HG03025 (cell line): ENCODE data around the gene UNC5B.

ENCODE experiments used
- ATAC-seq: cut with Tn5 transposase; IDR thresholded peaks from one replicate; pipeline ENCODE4 v1.9.1; 2021; ENCODE audit warnings: mild to moderate bottlenecking, moderate library complexity; ENCODE audit not compliant: unreplicated experiment, low FRiP score

Gene UNC5B

DNA sequence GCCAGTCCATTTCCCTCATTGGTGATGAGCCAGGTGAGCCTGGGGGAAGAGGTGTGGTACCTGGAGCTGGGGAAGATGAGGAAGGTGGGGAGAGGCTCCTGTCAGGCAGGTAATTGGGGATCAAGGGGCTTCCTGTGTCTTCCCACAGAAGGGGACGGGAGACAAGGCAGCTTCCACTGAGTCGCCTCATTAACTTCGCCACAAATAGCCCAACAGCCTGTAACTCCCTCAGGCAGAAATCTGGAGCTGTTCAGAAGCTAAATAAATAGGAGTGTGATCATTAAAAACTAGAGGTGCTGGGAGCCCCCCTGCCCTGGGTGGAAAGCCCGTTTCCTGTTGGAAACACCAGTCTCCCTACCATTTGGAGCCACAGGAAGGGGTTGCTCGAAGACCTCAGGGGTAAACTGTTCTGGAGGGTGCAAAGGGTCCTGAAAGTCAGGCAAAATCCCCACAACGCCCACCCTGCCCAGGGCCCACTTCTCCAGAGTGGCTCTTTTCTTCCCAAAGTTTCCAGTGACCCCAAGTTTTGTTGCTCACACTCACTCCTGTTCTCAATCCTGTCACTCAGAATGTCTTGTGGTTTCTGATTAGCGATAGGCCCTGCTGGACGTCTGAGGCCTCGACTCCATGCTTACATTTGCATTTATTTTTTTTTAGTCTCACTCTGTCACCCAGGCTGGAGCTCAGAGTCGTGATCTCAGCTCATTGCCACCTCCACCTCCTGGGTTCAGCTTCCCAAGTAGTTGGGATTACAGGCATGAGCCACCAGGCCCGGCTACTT is 25.7 kb downstream of the UNC5B start:
- ATAC-seq: no peak

DNA sequence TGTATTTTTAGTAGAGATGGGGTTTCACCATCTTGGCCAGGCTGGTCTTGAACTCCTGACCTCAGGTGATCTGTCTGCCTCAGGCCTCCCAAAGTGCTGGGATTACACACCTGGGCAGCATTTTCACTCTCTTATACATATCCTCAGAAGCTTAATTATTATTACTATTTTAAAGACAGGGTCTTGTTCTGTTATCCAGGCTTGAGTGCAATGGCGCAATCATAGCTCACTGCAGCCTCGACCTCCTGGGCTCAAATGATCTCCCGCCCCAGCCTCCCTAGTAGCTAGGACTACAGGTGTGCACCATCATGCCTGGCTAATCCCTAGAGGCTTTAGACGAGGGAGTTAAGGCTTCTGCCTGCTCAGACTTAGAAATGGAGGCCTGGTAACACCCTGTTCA is 26.3 kb downstream of the UNC5B start:
- no peak for ATAC-seq

DNA sequence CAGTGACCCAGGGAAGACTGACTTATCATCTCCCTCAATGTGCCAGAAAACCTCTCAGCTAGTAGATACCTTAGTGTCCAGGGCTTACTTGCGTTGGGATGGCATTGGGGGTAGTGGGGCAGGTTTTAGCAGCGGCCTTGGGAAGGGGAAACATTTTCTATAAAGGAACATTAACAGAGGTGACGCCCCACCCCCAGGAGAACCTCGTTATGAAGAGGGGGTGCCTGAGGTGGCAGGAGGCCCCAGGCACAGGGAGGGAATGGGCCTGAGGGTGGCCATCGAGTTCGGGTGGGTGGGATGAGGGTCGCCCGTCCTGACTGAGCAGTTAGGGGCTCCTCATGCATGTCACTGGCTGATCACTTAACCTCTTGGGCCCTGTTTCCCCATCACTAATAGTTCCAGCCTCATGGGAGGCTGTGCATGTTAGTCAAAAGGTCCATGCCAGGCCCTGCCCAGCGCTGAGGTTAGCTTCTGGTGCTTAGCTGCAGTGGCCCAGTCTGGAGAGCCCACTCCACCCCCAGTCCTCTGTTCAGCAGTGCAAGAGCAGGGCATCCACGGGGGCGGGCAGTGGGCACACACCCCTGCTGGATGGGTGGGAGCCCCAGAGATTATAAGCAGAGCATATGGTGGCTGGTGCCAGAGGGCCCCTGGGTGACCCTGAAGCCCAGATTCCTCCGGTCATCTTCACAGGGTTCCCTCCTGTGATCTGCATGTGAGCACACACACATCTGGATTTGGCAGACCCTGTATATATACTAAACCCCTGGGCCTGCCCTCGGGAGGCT is 27.0 kb downstream of the UNC5B start:
- ATAC-seq: no peak

DNA sequence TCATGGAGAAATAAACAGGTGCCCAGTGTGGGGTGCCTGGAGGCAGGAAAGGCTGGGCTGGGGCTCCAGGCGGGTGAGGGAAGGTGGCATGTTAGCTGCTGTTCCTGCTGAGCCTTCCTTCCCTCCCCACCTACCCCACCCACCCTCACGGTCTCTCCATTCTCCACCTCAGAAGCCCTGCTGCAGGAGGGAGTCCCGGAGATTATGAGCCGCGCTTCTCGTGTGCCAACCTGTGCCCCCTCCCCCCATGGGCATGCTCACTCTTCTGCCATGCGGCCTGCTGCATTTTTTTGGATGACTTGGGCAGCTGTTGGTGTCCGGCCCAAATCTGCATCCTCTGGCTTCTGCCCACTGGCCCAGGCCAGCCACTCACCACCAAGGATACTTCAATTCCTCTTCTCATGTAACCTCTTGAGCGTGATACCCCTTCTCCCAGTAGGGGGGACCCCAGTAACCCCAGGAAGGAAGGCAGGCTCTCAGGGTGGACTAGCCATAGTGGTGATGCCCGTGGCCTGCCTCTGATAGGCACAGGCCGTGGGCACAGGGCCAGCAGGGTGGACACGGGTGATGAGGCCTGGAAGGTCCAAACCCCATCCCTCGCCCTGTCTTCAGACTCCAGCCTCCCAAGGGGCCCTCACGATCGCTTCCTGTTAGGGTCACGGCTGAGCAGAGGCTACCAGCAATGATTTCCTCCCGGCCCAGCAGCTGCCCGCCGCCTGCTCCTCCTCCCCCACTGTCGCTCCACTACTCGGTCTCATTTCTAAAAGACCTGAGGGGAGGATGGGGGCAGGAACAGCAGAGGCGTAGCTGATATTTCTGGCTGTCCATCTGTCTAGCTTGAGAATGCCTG is 27.8 kb downstream of the UNC5B start:
- ATAC-seq: no peak

DNA sequence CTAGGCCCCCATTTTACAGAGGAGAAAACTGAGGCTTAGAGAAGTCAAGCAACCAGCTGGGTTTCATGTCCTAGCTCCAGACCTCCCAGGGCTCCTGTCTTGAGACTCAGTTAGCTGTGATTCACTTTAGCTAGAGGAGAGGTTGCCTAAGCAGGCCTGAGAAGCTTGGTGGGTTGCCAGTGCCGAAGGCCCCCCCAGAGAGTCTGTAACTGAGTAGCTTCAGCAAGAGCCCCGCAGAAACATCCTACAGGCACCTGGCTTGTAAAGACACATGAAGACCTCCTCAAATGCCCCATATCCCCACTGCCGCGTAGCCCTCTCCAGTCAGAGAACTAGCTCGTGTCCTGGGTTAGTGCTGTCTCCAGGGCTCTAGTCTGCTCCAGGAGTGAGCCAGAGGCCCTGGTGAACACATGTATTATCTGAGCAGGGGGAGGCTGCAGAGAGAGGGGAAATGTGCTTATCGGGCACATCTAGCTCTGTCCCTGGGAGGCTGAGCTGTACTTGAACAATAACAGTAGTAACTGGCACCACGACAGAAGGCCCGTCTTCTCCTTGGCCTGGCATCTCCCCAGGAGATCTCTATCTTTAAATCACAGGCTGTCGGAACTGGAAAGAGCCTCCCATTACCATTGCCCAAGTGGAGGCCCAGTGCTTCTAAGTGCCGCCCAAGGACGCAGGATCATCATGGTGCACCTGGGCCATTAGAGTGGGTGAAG is 28.9 kb downstream of the UNC5B start:
- no peak for ATAC-seq

DNA sequence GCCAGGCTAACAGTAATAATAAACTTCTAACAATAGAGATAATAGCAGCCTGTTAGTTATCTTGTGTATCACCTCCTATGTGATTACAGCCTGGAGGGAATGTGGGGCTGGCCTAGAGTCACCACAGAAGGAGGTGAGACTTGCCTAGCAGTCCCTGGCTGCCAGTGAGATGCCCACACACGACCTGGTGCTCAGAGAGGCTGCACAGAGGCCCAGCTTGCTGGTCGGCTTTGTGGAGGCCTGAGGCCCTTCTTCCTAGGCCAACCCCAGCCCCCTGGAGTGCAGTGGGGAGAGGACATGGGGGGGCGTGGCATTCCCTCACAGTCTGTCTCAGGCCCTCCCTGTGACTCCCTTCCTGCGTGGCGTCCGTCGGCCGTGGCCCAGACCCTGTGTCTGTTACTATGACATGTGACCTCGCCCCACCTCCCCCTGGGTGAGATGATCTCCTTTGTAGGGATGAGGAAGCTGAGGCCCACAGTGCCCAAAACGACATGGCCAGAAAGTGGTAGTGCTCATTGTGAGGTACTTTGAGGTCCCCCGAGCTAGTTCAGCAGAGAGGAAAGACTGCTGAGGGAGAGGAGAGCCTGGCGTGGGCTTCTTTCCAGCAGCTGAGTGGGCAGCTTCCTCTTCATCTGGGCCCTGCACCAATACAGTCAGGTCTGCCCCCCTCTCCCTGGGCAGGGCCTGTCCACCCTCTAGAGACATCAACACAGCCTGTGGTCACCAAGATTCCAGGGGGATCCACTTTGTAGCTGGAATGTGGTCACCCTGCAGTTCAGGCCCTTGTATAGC is 29.7 kb downstream of the UNC5B start:
- ATAC-seq: no peak

DNA sequence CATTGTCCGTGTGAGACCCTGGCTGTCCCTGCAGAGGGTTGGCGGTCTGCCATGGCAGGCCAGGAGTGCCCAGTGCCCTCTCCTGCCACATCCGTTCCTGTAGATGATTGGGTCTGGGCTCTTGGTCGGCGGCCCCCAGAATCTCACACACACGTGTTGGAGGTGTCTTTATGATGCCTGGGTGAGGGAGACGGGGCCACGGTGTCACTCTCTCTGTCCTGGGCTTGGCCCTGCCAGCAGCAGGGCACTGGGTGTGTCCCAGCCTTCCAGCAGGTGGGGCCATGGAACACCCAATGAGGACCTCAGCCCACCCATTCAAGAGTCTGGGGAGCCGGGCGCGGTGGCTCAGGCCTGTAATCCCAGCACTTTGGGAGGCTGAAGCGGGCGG is 30.2 kb downstream of the UNC5B start:
- ATAC-seq: no peak

DNA sequence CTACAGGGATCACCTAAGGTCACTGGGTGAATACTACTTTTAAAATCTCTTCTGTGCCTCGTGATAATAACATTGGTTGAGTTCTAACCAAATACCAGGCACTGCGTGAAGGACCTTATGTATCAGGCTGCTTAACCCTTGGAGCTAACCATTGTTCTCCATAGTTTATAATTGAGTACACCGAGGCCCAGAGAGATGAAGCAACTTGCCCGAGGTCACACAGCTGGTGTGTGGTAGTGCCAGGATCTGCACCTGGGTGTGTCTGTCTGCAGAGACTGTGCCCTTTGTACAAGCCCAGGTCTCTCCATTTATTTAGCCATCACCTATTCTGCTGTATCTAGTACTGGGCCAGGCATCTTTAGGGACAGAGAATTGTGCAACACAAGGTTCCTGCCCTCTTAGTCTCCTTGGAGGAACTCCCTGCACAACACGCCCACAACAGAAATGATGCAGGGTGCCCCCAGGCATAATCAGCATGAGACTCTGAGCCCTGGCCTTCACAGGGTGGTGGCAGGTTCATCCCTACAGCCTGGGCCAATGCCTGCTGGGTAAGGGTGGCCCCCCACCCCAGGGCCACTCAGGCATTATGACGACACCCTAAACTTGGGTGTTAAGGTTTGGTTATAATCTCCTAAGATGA is 31.5 kb downstream of the UNC5B start:
- ATAC-seq: no peak

DNA sequence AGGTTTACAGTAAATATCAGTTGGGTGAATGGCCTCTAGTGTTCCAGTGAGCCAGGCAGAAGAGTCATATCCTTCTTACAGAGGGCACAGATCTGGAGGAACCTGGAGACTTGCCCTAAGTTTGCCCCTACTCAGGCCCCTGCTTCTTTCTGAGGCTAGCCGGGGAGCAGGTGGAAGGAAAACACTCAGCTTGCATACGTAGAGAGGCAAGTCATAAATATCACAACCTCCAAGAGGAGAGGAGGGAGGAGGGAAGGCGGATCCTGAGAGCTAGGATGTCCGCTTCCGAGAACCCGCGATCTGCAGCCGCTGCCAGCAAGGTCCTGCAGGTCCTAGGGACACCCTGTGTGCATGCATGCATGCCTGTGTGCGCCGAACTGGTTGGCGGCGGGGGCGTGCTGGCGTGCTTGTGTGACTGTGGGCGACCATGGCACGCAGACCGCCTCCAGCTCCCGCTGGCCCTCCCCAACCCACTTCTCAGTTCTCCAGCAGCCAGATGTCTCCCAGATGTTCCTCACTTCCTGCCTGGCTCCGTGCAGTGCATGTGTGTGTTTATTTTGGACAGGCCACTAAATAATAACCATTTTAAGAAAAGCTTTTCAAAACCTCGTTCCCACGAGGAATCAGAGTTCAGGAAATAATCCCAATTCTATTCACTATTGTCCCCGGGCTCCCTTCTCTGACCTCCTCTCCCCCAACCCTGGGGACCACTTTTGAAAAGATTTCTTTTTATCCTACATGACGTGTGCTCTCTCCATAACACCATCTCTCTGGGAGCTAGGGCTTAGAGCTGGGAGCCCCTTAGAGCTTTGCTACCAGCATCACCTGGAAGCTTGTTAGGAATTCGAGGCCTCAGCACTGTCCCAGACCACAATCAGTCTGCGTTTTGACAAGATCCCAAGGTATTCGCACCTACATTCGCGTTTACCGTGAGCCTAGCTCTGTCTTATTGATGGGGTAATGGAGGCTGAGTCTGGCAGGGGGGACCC is 32.4 kb downstream of the UNC5B start:
- ATAC-seq: no peak

DNA sequence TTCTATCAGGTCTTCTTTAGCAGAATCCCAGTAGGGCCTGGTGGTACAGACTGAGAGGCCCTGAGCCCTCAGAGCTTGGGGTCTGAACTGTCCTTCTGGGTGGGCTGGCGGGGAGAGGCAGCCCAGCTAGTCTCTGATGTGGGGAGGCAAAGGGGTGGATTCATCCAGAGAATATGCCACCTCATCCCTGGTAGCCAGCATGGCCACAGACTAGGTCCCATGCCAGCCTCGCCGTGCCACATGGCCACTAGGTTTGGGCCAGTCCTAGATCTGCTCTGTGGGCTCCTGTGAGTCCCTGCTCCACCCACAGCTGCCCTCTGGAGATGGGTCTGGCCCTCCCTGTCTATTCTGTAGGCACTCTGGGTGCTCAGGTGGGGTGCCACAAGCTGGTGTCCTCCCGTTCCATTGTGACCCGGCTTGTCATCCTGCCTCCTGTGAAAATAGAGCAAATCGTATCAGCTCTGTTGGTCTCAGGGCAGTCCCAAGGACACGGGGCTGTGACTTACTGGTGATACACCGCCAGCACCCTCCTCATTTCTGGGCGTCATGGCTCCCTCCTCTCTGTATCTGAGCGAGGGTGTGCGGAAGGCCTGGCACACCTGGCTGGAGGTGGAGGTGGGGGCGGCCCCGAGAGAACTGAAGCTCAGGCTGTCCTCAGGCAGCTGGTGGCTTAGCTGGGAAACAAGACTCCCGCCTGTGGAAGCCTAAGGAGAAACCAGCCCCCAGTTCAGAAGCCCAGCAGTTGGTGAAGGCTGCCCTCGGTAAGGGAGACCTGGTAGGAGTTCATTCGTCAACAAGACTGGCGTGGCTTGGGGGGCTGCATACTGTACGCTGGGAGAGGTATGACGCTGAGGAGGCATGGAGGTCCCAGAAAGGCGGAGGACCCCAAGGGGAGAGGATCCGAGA is 33.3 kb downstream of the UNC5B start:
- no peak for ATAC-seq

DNA sequence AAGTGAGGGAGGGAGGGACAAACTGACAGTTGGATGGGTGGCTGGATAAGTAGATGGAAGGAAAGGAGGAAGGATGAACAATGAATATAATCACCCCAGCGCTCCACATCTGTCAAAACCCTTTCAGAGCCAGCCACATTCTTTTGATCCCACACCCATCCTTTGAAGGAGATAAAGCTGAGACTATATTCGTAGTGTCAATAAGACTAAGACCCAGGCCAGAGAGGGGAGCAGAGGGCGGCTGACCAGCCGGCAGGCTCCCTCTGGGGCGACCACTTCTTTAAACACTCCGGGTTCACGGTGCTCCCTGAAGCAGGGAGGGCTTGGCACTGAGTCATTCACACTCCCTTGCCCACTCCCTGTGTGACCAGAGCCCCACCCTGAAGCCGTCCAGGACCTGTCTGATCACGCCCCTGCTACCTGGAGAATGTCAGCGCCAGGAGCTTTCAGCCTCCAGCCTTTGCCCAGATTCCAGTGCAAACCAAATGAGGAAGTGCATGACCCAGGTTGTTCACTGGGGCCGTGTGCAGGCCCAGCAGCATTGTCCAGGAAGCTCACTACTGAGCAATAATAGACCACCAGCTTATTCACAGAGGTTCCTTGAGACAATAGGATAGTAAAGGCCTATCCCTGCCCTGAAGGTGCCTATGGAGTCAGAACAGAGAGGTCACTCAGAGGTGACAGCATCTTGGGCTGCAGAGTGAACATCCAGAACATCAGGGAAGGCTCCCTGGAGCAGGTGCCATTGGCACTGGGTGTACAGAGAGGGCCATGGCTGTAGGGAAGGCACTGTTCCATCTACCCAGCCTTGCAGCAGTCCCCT is 34.4 kb downstream of the UNC5B start:
- no peak for ATAC-seq

DNA sequence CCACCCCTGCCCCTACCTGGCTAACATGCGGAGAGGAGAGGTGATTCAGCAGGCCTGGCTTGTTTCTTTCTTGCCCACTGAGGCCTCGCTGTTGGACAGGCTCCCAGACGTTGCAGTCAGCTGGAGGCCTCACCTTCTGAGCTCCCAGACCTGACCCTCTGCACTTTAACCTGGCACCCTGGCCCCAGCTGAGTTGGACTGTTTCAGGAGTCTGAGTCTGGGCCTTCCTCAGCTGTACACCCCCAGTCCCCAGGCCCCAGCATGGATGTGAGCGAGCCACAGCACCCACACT is 35.0 kb downstream of the UNC5B start:
- no peak for ATAC-seq

DNA sequence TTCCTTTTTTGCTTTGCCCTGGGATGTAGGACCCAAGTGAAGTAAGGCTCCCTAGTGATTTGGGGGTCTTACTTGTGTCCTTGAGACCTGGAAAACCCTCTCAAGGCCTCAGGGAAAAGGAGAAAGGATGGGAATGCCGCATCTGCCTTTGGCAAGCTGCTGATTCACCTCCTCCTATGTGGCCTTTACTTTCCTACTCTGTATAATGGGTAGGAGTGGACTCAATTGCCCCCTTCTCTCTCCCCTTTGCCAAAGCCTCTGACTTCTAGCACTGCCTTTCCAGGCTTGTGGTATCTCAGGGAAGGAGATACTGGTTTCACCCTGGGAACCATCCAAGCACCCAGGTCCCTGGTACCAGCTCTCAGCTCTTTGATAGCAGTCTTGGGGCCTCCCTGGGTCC is 35.4 kb downstream of the UNC5B start:
- no peak for ATAC-seq

DNA sequence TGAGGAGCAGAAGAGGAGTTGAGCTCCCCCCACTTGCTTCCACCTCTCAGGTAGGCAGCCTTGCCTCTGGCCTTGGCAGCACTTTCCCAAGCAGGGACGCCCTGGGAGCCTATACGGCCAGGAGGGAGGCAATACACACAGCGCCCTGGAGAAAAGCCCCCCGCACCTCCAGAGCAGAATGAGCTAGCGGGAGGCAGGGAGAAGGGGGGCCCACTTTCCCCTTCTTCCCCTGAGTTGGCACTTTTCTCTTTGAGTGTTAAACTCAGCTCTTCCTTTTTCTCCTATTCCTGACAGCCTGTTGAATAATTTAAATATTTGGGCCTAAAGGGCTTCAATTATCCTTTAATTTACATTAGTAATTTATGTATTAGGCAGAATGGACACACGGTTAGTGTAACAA is 35.8 kb downstream of the UNC5B start:
- ATAC-seq: no peak

DNA sequence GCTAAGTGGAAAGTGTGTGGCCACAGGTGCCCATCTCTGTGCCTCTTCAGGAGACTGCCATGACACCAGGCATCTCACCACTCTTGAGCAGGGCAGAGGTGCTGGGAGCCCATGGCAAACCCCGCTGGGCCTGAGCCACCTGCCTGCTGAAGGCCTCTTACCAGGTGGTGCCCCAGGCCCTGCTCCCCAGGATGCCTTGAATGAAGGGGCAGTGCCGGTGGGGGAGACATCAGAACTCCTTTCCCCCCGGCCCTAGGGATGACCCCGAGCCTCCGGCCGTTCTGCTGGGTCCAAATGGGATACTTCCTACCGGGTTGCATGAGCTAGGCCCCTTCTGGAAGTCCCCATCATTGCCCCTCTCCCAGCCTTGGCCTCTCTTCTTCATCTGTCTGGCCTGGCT is 37.6 kb downstream of the UNC5B start:
- ATAC-seq: no peak

DNA sequence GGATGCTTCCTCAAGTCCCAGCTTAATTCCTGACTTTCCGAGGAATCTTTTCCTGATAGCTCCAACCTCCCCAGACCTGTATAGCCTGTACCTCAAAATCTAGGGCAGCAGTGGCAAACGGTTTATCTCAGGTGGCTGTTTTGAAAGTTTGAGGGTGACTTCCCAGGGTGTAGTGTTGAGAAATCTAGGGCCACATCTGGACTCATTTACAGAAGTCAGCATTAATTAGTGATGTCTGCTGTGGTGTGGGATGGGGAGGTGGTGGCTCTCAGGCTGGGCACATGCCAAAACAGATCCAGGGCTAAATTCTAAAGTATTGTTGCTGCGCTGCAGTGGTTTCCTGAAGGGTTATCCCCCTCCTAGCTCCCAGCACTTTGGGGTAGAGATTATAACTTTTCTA is 38.0 kb downstream of the UNC5B start:
- ATAC-seq: no peak
